HG03565 (cell line): ENCODE data around the gene NT5C2.
"Not testable (repeated sequence)": the region's sequence is repeated elsewhere in the genome, so short reads cannot be mapped to it uniquely, and the experiment has no call there.

ENCODE experiments used
- ATAC-seq: cut with Tn5 transposase; IDR thresholded peaks from one replicate; pipeline ENCODE4 v1.9.1; 2021; ENCODE audit warnings: mild to moderate bottlenecking, moderate library complexity; ENCODE audit not compliant: unreplicated experiment

Gene NT5C2

DNA sequence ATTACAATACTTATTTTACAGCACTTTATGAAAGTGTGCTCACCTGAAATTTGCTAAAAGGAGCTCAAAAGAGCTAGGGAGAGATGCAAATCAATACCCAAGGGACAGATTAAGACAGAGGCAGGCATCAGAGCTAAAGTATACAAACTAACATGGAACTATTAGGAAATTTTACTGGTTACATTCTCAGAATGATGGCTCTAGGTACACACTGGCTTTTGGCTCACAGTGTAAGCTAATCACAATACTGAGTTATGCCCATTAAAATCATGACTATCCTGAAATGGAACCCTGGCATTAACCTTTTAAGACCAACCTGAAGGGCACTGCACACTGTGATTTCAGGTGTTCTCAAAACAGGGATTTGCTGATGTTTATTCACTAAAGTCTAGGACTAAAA lies 98.1 kb downstream of the NT5C2 start:
- ATAC-seq: no peak

DNA sequence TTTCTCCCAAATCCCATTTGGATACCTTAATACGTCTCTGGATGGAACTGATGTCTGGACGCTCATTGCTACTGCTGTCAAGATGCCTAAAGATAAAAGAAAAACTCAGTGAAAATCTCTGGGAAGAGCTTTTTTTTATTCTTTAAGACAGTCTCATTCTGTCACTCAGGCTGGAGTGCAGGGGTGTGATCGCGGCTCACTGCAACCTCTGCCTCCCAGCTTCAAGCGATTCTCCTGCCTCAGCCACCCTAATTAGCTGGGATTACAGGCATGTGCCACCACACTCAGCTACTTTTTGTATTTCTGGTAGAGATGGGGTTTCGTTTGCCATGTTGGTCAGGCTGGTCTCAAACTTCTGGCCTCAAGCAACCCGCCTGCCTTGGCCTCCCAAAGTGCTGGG lies 102.2 kb downstream of the NT5C2 start:
- no peak for ATAC-seq

DNA sequence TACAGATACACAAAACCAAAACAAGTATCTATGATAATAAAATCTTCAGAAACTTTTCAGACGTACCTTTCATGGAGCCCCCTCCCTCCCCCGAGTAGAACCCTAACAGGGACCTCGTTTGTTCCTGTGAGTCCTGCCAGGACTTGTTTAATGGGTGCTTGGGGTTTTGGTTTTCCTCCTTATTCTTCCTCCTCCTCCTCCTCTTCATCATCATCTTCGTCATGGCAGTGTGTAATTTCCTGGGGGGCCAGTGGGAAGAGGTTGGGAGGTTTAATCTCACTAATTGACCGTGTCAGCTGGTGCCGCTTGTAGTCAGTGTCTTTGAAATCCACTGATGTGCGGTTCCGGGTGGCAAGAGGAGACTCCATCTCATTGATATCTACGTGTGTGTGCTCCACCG lies 103.6 kb downstream of the NT5C2 start:
- ATAC-seq: no peak

GRCh38 chr10:103086799-103087198 lies 106.3 kb downstream of the NT5C2 start:
- ATAC-seq: no peak

- ATAC-seq: no peak
Measured at GRCh38 chr10:103086261-103086660, 106.8 kb downstream of the NT5C2 start.

- ATAC-seq: no peak
Measured at GRCh38 chr10:103083977-103084320, 109.1 kb downstream of the NT5C2 start.

DNA sequence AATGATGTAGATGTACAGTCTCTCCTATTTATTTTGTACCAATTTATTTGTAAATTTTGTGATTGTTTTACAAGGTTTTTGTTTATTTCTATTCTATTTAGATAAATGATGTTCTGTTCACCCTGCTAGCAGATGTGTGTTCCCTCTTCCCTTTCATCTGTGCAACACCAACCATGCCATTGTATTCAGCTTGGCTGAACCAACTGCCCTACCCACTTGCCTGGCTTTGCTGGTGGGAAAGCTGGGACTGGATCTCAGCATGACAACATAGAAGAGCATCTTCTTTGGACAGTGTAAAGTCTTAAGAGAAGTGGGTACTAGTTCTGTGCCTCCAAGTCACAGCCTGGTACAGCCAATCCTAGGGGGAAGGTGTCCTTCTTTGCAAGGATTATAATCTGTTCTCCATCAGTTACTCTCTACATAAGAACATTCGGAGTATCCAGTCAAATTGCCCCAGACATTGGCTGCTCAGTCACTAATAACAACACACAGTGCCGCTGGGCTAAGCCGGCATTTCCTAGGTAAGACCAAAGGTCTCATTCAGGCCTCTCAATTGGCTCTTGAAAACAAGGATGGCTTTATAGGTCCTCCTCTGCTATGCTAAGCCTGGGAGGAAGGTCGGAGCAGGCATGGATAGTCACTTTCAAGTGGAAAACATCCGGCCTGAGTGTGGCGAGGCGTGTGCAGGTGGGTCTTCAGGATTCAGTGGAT lies 109.7 kb downstream of the NT5C2 start:
- no peak for ATAC-seq

GRCh38 chr10:103082683-103083082 lies 110.4 kb downstream of the NT5C2 start:
- no peak for ATAC-seq

- ATAC-seq: no peak
Measured at GRCh38 chr10:103080891-103081581, 112.0 kb downstream of the NT5C2 start.

GRCh38 chr10:103079946-103080345 lies 113.1 kb downstream of the NT5C2 start:
- no peak for ATAC-seq

DNA sequence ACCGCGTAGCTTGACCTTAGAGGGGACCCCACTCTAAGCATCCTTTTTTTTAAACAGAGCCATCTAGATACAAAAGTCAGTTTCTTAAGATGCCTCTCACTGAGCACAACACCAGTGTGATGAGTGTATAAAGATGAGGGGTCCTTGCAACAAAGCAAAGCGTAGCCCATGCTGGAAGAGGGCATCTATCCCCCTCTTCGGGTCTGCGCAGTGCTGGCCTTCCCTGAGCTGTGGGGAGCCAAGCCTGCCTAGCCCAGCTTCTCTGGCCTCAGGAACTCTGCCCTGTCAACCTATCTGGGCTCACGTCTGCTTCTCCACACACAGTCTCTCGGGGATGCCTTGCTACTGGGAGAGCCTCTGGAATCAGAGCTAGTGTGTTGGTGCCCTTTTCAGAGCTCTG lies 114.0 kb downstream of the NT5C2 start:
- no peak for ATAC-seq

GRCh38 chr10:103078676-103079075 lies 114.4 kb downstream of the NT5C2 start:
- no peak for ATAC-seq

DNA sequence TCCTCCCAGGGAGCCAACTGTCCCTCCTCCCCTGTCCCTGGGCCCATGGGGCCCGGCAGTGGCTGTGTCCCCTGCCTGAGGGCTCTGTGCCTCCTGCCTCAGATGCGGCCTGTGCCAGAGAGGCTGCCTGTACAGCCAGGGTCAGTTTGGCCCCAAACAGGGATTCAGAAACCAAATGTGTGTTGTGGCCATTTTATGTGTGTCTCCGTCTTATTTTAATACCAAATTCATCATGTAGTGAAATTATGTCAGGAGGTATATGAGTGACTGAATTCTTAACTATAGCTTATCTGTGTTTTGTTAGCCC lies 114.8 kb downstream of the NT5C2 start:
- ATAC-seq: no peak

DNA sequence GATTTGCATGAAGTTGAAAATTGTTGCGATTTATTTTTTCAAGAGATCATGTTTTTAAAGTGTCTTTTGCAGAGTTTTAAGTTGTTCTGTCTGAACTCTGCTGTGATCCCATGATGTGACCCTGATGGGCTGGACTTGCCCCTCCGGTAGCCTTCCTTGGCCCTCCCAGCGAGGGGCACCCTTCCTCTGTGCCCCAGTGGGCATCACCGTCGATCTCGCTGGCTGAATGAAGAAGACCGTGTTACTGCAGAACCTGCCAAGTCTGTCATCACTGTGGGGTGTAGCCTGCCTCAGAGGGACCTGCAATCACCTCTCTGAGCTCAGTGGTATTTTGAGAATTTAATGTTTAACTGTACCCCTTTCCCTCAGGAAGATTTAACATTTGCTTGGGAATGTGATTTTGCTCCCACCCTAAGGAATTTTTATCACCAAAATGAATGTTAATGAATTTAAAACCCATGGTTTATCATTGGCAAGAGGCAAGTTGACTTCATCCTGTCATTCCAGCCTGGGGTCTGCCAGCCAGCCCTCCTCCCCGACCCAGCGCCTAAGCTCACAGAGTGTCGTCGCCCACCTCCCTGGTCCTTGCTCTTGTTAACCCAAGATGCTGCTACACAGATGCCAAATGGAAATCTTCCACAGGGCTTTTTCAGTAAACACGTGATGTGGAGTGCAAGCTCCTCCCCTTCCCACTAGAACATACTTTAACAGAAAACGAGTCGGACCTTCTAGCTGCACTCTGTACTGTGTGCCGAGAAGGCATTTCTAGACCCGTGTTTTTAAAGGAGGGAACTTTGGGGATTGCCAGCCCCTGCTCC lies 115.4 kb downstream of the NT5C2 start:
- ATAC-seq: no peak

- ATAC-seq: no peak
Measured at GRCh38 chr10:103077020-103077419, 116.1 kb downstream of the NT5C2 start.

DNA sequence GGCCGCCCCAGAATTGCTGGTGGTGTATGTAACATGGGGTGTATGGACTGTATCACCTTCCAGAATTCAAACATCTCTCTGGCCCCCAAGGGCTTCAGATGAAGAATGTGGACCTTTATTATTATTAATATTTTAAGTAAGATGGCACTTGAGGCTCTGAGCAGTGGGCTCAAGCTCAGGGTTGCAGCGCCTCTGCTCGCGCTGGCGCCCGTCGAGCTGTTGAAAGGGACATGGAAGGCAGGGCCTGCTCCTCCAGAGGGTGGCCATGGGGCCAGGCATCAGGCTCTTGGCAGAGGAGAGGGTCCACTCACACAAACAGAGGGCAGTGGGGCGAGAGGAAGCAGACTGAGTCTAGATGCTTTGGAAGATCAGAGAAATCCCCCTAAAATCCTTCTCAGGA lies 120.2 kb downstream of the NT5C2 start:
- no peak for ATAC-seq

- ATAC-seq: no peak
Measured at GRCh38 chr10:103072276-103072675, 120.8 kb downstream of the NT5C2 start.

GRCh38 chr10:103069453-103070331 lies 123.4 kb downstream of the NT5C2 start:
- ATAC-seq: peak; percentile 53

DNA sequence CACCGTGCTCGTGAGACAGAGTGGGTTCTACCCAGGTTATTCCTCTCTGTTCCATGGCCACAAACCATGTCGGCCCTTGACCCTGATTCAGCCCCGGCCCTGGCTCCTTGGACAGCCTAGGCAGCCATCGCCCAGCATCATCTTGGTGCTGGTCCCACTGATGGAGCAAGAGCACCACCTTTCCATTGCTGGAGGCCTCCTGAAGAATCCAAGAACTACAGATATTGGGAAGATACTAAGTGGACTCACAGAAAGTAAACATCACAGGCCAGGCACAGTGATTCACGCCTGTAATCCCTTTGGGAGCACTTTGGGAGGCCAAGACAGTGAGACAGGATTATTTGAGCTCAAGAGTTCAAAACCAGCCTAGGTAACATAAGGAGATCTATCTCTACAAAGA lies 125.1 kb downstream of the NT5C2 start:
- ATAC-seq: no peak

- no peak for ATAC-seq
Measured at GRCh38 chr10:103067484-103067883, 125.6 kb downstream of the NT5C2 start.

DNA sequence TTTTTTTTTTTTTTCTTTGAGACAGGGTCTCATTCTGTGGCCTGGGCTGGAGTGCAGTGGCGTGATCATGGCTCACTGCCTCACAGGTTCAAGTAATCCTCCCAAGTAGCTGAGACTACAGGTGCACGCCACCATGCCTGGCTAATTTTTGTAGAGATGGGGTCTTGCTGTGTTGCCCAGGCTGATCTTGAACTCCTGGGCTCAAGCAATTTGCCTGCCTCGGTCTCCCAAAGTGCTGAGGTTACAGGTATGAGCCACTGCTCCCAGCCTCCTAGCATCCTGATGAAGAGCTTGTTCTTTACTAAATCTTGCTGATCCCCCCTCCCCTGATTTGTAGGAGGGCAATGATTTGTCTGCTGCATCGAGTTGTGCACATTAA lies 126.0 kb downstream of the NT5C2 start:
- not testable (repeated sequence) for ATAC-seq
